ENCODE data around the gene ANKS1B.

The ANKS1B gene

DNA sequence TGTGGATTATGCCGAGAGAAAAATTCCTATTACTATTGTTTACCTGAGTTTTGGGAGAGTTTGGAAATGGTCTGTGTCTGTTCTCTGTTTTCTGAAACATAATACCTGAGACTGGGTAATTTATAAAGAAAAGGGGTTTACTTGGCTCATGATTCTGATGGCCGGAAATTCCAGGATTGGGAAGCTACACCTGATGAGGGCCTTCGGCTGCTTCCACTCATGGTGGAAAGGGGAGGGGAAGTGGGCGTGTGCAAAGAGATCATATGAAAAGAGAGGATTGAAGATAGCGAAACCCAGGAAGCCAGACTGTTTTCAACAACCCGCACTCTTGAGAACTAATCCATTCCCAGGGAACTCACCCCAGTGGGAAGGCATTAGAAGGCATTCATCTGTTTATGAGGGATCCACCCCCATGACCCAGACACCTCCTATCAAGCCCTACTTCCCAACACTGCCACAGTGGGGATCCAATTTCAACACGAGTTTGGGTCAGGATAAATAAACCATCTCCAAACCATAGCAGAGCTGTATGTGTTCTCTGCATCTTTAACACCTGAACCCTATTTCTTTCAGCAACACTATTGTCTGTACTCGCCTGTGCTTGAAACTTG, 1288.6 kb downstream of the ANKS1B start:
- no peak for DNase-seq
- in situ Hi-C loops (cut with MboI; ENCODE audit: low pct_unique_long_range_greater_than_20kb, low sequenced_read_pairs) = no loop called here

DNA sequence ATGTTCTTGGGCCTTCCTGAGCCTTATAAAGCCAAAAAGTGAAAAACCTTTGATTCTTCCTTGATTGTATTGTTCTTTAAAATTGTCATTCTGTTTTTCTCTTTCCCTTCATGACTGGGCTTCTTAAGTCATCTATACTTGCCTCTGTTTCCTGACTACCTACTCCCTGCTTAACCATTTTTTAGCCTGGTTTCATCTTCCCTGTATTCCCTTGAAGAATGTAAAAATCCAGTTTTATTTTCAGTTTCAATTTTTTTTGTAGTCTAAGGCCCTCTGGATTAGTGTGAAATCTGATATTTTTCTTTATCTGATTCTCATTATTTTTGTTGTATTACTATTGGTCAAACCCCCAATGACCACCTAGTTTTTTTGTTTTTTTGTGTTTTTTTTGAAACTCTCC, 1293.4 kb downstream of the ANKS1B start:
- in situ Hi-C loops (cut with MboI; ENCODE audit: low pct_unique_long_range_greater_than_20kb, low sequenced_read_pairs) = no loop called here
- DNase-seq = no peak

DNA sequence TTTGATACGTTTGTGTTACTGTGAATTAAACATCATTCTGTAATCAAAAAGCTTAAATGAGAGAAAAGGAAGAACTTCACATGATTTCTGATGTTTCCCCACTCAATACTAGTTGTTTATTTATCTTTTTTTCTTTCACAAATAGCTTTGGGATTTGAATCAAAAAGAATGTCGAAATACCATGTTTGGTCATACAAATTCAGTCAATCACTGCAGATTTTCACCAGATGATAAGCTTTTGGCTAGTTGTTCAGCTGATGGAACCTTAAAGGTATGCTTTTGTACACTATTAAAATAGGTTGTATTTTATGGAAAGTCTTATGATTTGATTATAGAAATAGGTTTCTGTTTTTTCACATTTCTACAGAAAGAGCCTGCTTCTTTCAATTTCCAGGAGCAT, 1298.1 kb downstream of the ANKS1B start:
- in situ Hi-C loops (cut with MboI; ENCODE audit: low pct_unique_long_range_greater_than_20kb, low sequenced_read_pairs) = no loop called here
- no peak for DNase-seq

Data from KBM-7 (cell line).